ENCODE results near the gene DLGAP5. TPM values are rescaled to one million over a fixed set of nuclear protein-coding genes. Genes with fewer than 3 reads are reported as not detected.

DLGAP5 gene
- total RNA-seq, 1 experiment from 2014 or later, result 72.8 TPM

DNA sequence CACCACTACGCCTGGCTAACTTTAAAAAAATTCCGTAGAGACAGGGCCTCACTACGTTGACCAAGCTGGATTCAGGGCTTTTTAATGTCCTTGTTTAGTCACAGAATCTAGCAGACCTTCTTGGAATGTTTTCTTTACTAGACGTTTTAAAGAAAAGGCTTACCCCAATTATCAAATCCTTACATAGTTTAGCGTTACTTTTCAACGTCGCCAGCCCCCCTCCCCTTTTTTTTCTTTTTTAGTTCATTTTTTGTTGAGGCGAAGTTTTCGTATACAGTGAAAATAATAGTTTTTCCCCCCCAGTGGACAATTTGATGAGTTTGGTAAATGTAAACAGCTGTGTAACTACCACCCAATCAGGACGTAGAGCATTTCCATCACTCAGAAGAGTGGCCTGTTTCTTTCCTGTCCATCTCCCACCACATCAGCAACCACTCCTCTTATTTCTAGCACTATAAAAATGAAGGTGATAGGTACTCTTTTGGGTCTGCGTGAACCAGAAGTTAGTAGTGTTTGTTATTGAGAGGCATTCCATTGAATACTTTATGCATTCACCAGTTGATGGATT lies 753 bp upstream of the DLGAP5 start:
- Histone ChIP-seq H3K9me2 (ENCODE audit: insufficient read depth) (no peaks in the 10 kb centered on the region), H3K36me3 (ENCODE audit: control insufficient read depth in 1 of 2, insufficient read depth in 2 of 2, low read length in 2 of 2) (peaks cover 3 to 6% of the 10 kb centered on the region in 2 experiments; a peak in 1 of 4 replicates), H3K9ac (ENCODE audit: low read length) (peak overlapping the region; percentile 92; the same call in 1 of the 2 replicates), H3K27ac (ENCODE audit: low read depth, low read length) (peak overlapping the region; percentile 21; the same call in 1 of the 2 replicates), H3K27me3 (ENCODE audit: insufficient read depth, low read length) (no peaks in the 10 kb centered on the region), H4K20me1 (ENCODE audit: insufficient read depth) (no peaks in the 10 kb centered on the region), H3K4me1 (ENCODE audit: control insufficient read depth in 1 of 2, insufficient read depth in 2 of 2, low read length in 2 of 2) (peaks cover 8 to 20% of the 10 kb centered on the region in 2 experiments), H3K4me3 (replicated peaks in 1 of 2; ENCODE audit: low read depth in 1 of 2, low read length in 2 of 2) (peak overlapping the region; percentile 97), H3K4me2 (ENCODE audit: low read length) (peak overlapping the region; percentile 81), H3K79me2 (ENCODE audit: insufficient read depth, low read length) (peaks cover 39% of the 10 kb centered on the region), H3K9me3 (ENCODE audit: control insufficient read depth in 1 of 2, insufficient read depth in 1 of 2, low read depth in 1 of 2, low read length in 2 of 2) (no peaks in the 10 kb centered on the region), H2AFZ (ENCODE audit: low read depth, low read length, poor library complexity, severe bottlenecking) (peak overlapping the region; percentile 42)
- POLR2A ChIA-PET, result interaction anchor here (0.7 to 1.4 kb wide), 3 partner anchors 84 to 1917 kb away, joined by 3 read pairs; partner anchors contain the start of gene MAPK1IP1L
- CTCF ChIA-PET, result interaction anchor here (1.0 kb wide), 1 partner anchor 31 kb away, joined by 3 read pairs; no protein-coding TSS in a partner anchor
- intact Hi-C loops (cut with micrococcal nuclease), result no loop called here
- ATAC-seq (no peak), DNase-seq (ENCODE audit: low read depth, low spot score) (no peak)
- RAD21 ChIA-PET (ENCODE audit: low non-redundant PET in 1 of 2, low total read pairs in 2 of 2, uncharacterized antibody in 2 of 2, unreplicated experiment in 2 of 2), result interaction anchor here in 1 of 2 experiments (0.7 to 0.8 kb wide), 2 partner anchors 57 to 102 kb away, joined by 4 to 6 read pairs; no protein-coding TSS in a partner anchor
- BruUV-seq (replicated peaks), result TSS peak; percentile 97
- no peak for TF ChIP-seq MAX (IDR thresholded peaks at IDR 0.05)
- TF ChIP-seq EGR1 (IDR thresholded peaks at IDR 0.05; ENCODE audit: low read depth), result no peak
- no peak for TF ChIP-seq CEBPB (IDR thresholded peaks at IDR 0.05; ENCODE audit: low read depth)
- no peak for TF ChIP-seq YY1 (IDR thresholded peaks at IDR 0.05; ENCODE audit: extremely low read depth, insufficient replicate concordance, low read depth, low read length)
- no peak for TF ChIP-seq CTCF (IDR thresholded peaks at IDR 0.05 in 2 of 3, conservative IDR thresholded peaks at IDR 0.05 in 1 of 3; ENCODE audit: borderline replicate concordance in 1 of 3, insufficient read depth in 1 of 3, low read depth in 2 of 3, low read length in 2 of 3)
- TF ChIP-seq, protein P1, sequence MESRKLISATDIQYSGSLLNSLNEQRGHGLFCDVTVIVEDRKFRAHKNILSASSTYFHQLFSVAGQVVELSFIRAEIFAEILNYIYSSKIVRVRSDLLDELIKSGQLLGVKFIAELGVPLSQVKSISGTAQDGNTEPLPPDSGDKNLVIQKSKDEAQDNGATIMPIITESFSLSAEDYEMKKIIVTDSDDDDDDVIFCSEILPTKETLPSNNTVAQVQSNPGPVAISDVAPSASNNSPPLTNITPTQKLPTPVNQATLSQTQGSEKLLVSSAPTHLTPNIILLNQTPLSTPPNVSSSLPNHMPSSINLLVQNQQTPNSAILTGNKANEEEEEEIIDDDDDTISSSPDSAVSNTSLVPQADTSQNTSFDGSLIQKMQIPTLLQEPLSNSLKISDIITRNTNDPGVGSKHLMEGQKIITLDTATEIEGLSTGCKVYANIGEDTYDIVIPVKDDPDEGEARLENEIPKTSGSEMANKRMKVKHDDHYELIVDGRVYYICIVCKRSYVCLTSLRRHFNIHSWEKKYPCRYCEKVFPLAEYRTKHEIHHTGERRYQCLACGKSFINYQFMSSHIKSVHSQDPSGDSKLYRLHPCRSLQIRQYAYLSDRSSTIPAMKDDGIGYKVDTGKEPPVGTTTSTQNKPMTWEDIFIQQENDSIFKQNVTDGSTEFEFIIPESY (IDR thresholded peaks at IDR 0.05; ENCODE audit: extremely low read depth, insufficient replicate concordance, low read length), result no peak
- TF ChIP-seq EZH2phosphoT487 (IDR thresholded peaks at IDR 0.05; ENCODE audit: borderline replicate concordance), result no peak
- TF ChIP-seq, protein P2, sequence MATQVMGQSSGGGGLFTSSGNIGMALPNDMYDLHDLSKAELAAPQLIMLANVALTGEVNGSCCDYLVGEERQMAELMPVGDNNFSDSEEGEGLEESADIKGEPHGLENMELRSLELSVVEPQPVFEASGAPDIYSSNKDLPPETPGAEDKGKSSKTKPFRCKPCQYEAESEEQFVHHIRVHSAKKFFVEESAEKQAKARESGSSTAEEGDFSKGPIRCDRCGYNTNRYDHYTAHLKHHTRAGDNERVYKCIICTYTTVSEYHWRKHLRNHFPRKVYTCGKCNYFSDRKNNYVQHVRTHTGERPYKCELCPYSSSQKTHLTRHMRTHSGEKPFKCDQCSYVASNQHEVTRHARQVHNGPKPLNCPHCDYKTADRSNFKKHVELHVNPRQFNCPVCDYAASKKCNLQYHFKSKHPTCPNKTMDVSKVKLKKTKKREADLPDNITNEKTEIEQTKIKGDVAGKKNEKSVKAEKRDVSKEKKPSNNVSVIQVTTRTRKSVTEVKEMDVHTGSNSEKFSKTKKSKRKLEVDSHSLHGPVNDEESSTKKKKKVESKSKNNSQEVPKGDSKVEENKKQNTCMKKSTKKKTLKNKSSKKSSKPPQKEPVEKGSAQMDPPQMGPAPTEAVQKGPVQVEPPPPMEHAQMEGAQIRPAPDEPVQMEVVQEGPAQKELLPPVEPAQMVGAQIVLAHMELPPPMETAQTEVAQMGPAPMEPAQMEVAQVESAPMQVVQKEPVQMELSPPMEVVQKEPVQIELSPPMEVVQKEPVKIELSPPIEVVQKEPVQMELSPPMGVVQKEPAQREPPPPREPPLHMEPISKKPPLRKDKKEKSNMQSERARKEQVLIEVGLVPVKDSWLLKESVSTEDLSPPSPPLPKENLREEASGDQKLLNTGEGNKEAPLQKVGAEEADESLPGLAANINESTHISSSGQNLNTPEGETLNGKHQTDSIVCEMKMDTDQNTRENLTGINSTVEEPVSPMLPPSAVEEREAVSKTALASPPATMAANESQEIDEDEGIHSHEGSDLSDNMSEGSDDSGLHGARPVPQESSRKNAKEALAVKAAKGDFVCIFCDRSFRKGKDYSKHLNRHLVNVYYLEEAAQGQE (IDR thresholded peaks at IDR 0.05; ENCODE audit: low read depth), result no peak
- no peak for TF ChIP-seq SIN3A (IDR thresholded peaks at IDR 0.05; ENCODE audit: low read depth)
- no peak for TF ChIP-seq ATF3 (IDR thresholded peaks at IDR 0.05)
- TF ChIP-seq ELF1 (IDR thresholded peaks at IDR 0.05; ENCODE audit: borderline replicate concordance, low read depth), result no peak
- no peak for TF ChIP-seq RAD21 (IDR thresholded peaks at IDR 0.05; ENCODE audit: low read depth)
- no peak for TF ChIP-seq POLR2AphosphoS5 (IDR thresholded peaks at IDR 0.05; ENCODE audit: low read depth, low read length)
- no peak for TF ChIP-seq ZNF274 (IDR thresholded peaks at IDR 0.05; ENCODE audit: low read depth, low read length)
- no peak for TF ChIP-seq ZFX (IDR thresholded peaks at IDR 0.05)
